Endothelial cell of umbilical vein (primary cell): ENCODE data around the gene CHRM1.

Source experiments
- POLR2A ChIP-seq: IDR thresholded peaks from 2 replicates; pipeline ENCODE4 v1.6.1; 2012; ENCODE audit warnings: low read depth, mild to moderate bottlenecking, control low read depth, low read length
- TF ChIP-seq, protein P1 (sequence below), 2 donors: IDR thresholded peaks; 1 replicate in 1 of 2; 2 replicates in 1 of 2; pipeline ENCODE4 v1.5.1; 2011; ENCODE audit warnings: low read length in 2 of 2, mild to moderate bottlenecking in 2 of 2, moderate library complexity in 2 of 2, control low read depth in 1 of 2, inconsistent platforms in 1 of 2, low read depth in 1 of 2; ENCODE audit not compliant: insufficient read depth in 1 of 2; ENCODE audit errors: extremely low read depth in 1 of 2

DNA sequence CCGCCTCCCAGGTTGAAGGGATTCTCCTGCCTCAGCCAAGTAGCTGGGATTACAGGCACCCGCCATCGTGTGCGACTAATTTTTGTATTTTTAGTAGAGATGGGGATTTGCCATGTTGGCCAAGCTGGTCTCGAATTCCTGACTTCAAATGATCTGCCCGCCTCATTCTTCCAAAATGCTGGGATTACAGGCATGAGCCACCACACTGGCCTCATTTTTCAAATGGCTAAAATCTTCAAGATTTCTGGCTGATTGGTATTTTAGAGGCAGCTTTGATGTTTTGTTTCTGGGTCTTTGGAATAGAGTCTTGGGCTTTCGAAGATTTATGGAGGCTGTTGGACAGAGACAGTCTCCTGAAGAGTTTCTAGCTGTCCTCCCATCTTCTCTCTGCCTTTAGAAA, 46.3 kb downstream of the CHRM1 start:
- TF ChIP-seq, protein P1, sequence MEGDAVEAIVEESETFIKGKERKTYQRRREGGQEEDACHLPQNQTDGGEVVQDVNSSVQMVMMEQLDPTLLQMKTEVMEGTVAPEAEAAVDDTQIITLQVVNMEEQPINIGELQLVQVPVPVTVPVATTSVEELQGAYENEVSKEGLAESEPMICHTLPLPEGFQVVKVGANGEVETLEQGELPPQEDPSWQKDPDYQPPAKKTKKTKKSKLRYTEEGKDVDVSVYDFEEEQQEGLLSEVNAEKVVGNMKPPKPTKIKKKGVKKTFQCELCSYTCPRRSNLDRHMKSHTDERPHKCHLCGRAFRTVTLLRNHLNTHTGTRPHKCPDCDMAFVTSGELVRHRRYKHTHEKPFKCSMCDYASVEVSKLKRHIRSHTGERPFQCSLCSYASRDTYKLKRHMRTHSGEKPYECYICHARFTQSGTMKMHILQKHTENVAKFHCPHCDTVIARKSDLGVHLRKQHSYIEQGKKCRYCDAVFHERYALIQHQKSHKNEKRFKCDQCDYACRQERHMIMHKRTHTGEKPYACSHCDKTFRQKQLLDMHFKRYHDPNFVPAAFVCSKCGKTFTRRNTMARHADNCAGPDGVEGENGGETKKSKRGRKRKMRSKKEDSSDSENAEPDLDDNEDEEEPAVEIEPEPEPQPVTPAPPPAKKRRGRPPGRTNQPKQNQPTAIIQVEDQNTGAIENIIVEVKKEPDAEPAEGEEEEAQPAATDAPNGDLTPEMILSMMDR (IDR thresholded peaks at IDR 0.05; ENCODE audit: extremely low read depth in 1 of 2, insufficient read depth in 1 of 2, low read depth in 1 of 2, low read length in 2 of 2): no peak
- no peak for TF ChIP-seq POLR2A
